HG03108 (cell line): ENCODE results near the gene ID2.

ENCODE experiments used
- ATAC-seq: cut with Tn5 transposase; IDR thresholded peaks from one replicate; pipeline ENCODE4 v1.9.1; 2021; ENCODE audit warnings: moderate library complexity; ENCODE audit not compliant: unreplicated experiment

The ID2 gene

DNA sequence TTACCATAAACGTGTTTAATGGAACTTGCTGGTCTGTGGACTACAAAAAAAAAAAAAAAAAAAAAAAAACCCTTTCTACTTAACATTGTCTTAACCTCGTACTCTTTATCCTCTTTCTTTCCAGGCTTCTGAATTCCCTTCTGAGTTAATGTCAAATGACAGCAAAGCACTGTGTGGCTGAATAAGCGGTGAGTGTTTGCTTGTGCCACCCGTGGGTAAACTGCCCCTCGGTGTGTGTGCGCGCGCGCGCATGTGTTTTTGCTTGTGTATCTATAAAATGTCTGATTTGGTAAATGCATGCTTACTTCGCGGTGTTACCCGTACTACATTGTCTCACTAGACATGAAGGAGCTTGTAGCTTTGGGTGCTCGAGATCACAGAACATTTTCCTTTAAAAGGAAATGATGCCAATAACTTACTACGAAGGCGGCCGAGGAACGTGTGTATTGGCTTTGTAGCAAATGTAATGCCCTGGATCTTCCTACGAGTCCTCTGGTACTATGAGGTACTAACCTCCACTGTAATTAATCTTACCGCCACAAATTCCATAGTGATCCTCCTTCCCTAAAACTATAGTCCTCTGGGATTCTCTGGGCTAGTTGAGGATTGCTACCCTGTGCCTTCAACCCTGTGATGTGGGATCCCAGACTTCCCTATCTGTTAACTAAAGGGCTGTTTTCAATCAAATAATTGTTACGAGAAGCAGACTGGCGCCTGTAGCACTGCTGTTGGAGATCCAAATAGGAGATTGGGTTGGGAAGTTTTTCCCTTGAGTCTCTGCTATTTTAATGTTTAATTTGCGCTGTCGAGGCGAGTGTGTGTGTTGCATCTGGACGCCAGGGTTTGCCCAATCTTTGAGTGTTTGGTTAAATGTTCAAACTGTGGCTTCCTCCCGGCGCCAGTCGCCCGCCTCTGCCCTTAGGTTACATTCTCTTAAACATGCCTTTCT is 1.1 kb downstream of the ID2 start:
- no peak for ATAC-seq

DNA sequence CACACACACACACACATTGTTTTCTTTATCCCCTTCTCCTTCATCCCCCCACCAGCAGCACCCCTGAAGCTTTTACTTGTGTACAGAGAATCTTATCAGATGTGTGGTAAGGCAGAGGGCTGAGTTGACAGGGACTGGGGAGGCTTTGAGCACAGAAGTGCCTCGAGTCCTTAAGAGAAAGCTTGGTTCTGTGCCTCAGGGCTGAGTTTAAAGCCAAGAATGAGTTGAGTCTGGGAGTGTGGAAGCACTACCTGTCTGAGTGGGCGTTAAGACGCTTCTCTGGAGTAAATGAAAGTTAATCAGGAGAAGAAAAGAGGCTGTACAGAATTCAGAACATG is 2.7 kb downstream of the ID2 start:
- no peak for ATAC-seq

GRCh38 chr2:8684878-8685696 is 3.2 kb downstream of the ID2 start:
- ATAC-seq, result no peak

GRCh38 chr2:8685697-8686358 is 4.0 kb downstream of the ID2 start:
- no peak for ATAC-seq

- no peak for ATAC-seq
These were observed 10.1 kb downstream of the ID2 start for GRCh38 chr2:8691859-8692437.

- no peak for ATAC-seq
These were observed 10.9 kb downstream of the ID2 start for GRCh38 chr2:8692783-8693156.

DNA sequence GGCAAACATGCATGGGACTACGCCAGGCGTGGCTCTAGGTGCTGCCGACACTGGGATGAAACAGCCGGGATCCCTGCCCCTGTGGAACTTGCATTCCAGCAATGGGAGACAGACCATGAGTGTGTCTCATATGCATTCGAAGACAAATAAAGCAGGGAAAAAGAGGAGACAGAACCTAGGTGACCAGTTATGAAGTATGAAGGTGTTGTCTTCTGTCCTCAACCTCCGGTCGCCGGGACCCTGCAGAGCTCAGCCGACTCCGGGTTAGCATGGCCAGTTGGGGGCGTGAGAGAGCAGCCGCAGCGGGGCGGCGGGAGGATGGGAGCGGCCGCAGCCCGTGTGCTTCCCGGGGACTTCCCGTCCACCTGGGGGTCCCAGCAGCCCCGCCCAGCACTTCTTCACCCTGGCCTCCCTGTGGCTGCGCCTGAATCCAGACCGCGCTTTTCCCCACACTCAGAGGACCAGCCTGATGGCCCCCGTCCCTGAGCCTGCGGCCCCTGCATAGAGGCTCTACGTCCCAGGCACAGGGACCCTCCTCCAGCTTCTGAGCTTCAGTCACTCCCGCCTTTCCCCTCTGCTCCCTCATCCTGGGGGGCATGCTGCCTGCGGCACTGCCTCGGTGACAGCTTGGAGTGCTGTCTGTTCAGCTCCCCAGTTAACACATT is 11.4 kb downstream of the ID2 start:
- no peak for ATAC-seq

- ATAC-seq, result no peak
These were observed 12.9 kb downstream of the ID2 start for GRCh38 chr2:8694737-8695136.

DNA sequence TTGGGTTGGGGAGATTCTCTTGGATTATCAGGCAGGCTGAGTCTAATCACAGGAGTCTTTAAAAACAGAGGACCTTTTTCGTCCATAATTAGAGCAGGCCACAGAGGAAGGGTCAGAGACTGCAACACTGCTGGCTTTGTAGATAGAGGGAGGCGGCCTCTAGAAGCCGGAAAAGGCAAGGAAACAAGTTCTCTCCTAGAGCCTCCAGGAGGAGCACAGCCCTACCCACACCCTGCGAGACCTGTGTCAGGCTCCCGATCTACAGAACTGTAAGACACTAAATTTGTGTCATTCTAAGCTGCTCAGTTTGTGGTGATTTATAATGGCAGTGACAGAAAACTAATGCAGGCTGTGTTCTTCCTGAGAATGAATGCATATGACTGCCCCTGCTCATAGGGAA is 15.3 kb downstream of the ID2 start:
- no peak for ATAC-seq

GRCh38 chr2:8699839-8700238 is 18.0 kb downstream of the ID2 start:
- no peak for ATAC-seq

DNA sequence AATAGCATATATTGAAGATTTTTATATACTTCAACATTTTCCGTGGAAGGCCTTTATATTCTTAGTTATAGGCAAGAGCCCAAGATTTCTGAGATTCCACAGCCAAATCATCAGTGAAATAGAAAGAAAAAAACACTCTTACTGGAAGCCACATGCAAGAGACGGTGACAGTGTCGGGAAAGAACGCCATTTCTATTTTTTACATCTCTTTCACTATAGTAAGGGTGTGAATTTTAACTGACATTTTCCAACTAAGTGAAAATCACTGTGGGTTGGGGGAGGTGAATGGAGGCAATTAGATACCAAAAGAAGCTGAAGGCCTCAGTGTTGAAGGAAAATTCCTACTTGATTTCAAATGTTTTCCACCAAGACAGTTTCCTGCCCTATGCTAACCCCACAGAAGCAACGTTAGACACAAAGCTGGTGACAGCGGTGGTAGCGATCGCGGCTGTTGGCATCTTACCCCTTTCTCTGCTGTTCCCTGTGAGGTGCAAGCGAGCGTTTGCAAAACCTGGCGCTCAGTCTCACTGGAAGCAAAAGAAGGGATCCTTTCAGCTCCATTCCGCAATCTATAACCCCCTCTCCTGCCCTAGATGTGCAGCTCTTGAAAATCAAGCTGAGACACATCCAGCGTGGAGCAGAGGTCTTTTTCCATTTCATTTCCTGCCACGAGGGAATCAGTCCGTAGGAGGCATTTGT is 20.0 kb downstream of the ID2 start:
- no peak for ATAC-seq

GRCh38 chr2:8704906-8705305 is 23.1 kb downstream of the ID2 start:
- ATAC-seq, result no peak

- ATAC-seq, result no peak
These were observed 27.8 kb downstream of the ID2 start for GRCh38 chr2:8709611-8710010.

DNA sequence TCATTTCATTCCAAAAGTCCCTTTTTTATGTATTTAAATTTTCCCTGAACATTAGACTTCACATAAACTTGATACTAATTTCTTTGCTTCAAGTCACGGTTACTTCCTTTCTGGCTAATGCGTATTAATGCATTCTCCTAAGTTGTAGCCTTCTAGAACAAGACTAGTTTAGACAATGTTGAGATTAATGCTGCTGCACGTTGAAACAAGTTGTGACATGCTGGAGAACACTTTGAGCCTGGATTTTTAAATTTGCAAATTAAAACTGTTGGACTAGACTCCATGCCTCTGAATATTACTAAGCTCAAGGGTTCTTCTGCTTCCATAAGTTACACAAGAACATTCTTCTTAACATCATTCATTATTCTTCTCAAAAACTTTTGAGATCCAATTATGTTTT is 29.1 kb downstream of the ID2 start:
- no peak for ATAC-seq

DNA sequence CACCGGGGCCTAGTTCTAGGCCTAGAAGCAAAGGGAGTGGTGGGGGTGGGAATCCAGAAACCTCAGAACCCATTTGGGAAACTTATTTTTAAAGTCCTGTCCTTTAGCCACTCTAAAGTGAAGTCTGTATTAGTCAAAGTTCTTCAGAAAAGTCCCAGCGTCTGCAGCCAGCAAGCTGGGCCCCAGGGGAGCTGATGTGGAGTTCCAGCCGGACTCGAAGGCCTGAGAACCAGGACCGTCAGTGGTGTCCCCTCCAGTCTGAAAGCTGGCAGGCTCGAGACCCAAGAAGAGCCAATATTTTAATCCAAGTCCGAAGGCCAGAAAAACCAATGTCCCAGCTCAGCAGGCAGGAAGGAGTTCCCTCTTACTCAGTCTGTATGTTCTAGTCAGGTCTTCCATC is 32.4 kb downstream of the ID2 start:
- ATAC-seq, result no peak

GRCh38 chr2:8714971-8715370 is 33.1 kb downstream of the ID2 start:
- ATAC-seq, result no peak

GRCh38 chr2:8719528-8719927 is 37.7 kb downstream of the ID2 start:
- ATAC-seq, result no peak

GRCh38 chr2:8720741-8721140 is 38.9 kb downstream of the ID2 start:
- no peak for ATAC-seq

GRCh38 chr2:8721410-8721809 is 39.6 kb downstream of the ID2 start:
- ATAC-seq, result no peak

DNA sequence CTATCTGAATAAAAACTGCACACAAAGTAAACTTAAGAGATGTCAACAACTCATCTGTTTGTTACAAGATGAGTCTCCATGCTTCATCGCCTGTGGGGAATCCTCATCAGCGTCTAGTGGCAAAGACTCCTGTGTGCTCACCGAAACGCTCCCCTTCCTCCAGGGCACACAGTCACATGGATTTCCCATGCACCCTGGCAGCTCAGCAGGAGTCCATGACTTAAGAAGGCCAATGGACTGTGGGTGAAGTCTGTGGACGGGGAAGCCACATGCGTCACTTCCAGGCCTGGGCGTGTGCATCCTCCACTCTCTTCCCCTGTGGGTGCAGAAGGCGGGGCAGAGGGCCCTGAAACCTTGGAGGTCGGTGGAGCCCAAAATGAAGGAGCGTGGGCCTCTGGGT is 41.1 kb downstream of the ID2 start:
- ATAC-seq, result no peak
